NCI-H2196 treated with DMSO at 0.1 percent for 48 hours (cell line): ENCODE measurements around the gene ERBB4.
"Not testable (repeated sequence)": the region's sequence is repeated elsewhere in the genome, so short reads cannot be mapped to it uniquely, and the experiment has no call there.

Experiments used
- DNase-seq: peaks from one replicate; lab custom pipeline; 2025; ENCODE audit not compliant: unreplicated experiment; lab: John Stamatoyannopoulos, UW

Gene ERBB4

GRCh38 chr2:212528106-212528856, 10.3 kb downstream of the ERBB4 start:
- no peak for DNase-seq

GRCh38 chr2:212526059-212526458, 12.5 kb downstream of the ERBB4 start:
- no peak for DNase-seq

GRCh38 chr2:212523756-212524155, 14.8 kb downstream of the ERBB4 start:
- no peak for DNase-seq

- DNase-seq, result no peak
Measured at GRCh38 chr2:212520340-212520739, 18.3 kb downstream of the ERBB4 start.

- no peak for DNase-seq
Measured at GRCh38 chr2:212517693-212518092, 20.9 kb downstream of the ERBB4 start.

GRCh38 chr2:212505586-212505985, 33.0 kb downstream of the ERBB4 start:
- DNase-seq, result no peak

GRCh38 chr2:212495046-212495445, 43.6 kb downstream of the ERBB4 start:
- DNase-seq, result no peak

GRCh38 chr2:212494418-212495020, 44.1 kb downstream of the ERBB4 start:
- no peak for DNase-seq

GRCh38 chr2:212489719-212490346, 48.8 kb downstream of the ERBB4 start:
- no peak for DNase-seq

GRCh38 chr2:212488611-212489010, 50.0 kb downstream of the ERBB4 start:
- DNase-seq, result no peak

- DNase-seq, result no peak
Measured at GRCh38 chr2:212484563-212485080, 54.0 kb downstream of the ERBB4 start.

- no peak for DNase-seq
Measured at GRCh38 chr2:212480447-212480846, 58.2 kb downstream of the ERBB4 start.

- no peak for DNase-seq
Measured at GRCh38 chr2:212477571-212477970, 61.0 kb downstream of the ERBB4 start.

GRCh38 chr2:212473211-212473610, 65.4 kb downstream of the ERBB4 start:
- no peak for DNase-seq

- DNase-seq, result not testable (repeated sequence)
Measured at GRCh38 chr2:212467551-212467950, 71.1 kb downstream of the ERBB4 start.

- no peak for DNase-seq
Measured at GRCh38 chr2:212465456-212465855, 73.1 kb downstream of the ERBB4 start.

GRCh38 chr2:212461708-212462107, 76.9 kb downstream of the ERBB4 start:
- DNase-seq, result not testable (repeated sequence)

GRCh38 chr2:212454149-212454548, 84.5 kb downstream of the ERBB4 start:
- no peak for DNase-seq

GRCh38 chr2:212451786-212452231, 86.8 kb downstream of the ERBB4 start:
- DNase-seq, result no peak

- no peak for DNase-seq
Measured at GRCh38 chr2:212448698-212449097, 89.9 kb downstream of the ERBB4 start.

GRCh38 chr2:212441821-212442220, 96.8 kb downstream of the ERBB4 start:
- DNase-seq, result no peak

GRCh38 chr2:212441141-212441540, 97.5 kb downstream of the ERBB4 start:
- no peak for DNase-seq
